ENCODE results near the gene COQ5.

The COQ5 gene

DNA sequence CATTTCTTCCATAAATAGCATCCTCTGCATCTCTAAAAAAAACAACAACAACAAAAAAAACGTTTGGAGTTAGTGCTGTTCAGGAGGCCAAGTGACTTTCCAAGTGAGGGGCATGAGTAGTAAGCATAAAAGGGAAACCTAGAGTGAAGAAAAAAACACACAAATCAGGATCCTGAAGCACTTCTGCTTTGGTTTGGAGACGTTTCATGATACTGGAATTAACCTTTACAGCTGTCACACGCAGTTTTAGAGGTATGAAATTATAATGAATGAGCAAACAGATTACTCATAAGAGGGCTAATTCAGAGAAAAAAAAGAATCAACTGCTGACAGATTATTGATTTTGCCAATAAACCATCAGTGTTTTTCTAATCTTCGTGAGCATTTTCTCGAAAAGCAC is 63.2 kb downstream of the COQ5 start:
- Histone ChIP-seq H3K27ac (ENCODE audit: low read length) (no peak overlapping the region), H3K9me3 (ENCODE audit: insufficient read depth, low read depth, low read length) (no peaks in the 10 kb centered on the region), H3K4me1 (ENCODE audit: insufficient read depth, low read length) (peaks cover 4% of the 10 kb centered on the region; the same call in 1 of the 2 replicates), H3K27me3 (ENCODE audit: insufficient read depth, low read length) (no peaks in the 10 kb centered on the region), H3K4me3 (ENCODE audit: low read length) (no peak overlapping the region), H3K36me3 (ENCODE audit: insufficient read depth, low read depth, low read length) (peaks cover 68% of the 10 kb centered on the region), H3K9ac (ENCODE audit: low read depth, low read length) (no peak overlapping the region)

DNA sequence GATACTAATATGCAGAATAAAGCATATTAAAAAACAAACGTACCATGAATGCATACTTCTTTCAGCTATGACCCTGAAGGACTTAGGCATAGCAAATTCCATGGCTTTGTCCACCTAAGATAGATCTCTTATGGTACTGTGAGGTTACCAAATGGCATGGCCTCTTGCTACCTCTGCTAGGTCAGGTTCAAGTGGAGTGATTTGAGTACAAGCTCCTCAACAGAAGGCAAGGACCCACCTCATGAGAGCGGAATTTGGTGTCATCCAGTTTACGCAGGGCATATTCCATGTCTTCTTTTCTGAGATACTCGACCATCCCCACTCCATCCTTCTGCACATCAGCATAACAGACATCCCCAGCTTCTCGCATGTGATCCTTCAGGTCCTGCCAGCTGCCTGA is 65.2 kb downstream of the COQ5 start:
- Histone ChIP-seq H3K27me3 (ENCODE audit: insufficient read depth, low read length) (no peaks in the 10 kb centered on the region), H3K27ac (ENCODE audit: low read length) (no peak overlapping the region), H3K9ac (ENCODE audit: low read depth, low read length) (no peak overlapping the region), H3K36me3 (ENCODE audit: insufficient read depth, low read depth, low read length) (peaks cover 87% of the 10 kb centered on the region), H3K9me3 (ENCODE audit: insufficient read depth, low read depth, low read length) (no peaks in the 10 kb centered on the region), H3K4me1 (ENCODE audit: insufficient read depth, low read length) (peaks cover 4% of the 10 kb centered on the region; the same call in 1 of the 2 replicates), H3K4me3 (ENCODE audit: low read length) (no peak overlapping the region)

DNA sequence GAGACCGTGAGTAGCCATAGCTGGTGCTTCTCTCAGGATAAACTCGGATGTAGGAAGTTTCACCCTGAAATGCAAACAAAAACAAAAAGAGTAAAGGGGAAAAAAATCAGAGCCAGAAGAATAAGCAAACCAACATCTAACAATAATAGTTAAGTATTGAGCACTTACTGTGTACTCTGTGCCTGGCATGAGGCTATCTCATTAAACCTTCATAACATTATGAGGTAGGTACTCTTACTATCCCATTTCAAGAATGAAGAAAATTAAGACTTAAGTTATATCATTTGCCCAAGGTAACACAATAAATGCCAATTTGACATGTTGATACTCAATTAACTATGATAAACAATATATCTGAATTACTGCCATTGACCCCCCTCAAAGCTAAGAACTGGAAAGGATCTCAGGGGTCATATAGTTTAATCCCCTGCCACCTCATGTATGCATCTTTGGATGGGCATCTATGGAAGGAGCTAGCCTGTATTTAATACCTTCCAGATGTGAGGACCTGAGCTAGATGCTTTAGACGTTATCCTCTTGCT is 66.8 kb downstream of the COQ5 start:
- Histone ChIP-seq H3K36me3 (ENCODE audit: insufficient read depth, low read depth, low read length) (peaks cover 93% of the 10 kb centered on the region), H3K9me3 (ENCODE audit: insufficient read depth, low read depth, low read length) (no peaks in the 10 kb centered on the region)

DNA sequence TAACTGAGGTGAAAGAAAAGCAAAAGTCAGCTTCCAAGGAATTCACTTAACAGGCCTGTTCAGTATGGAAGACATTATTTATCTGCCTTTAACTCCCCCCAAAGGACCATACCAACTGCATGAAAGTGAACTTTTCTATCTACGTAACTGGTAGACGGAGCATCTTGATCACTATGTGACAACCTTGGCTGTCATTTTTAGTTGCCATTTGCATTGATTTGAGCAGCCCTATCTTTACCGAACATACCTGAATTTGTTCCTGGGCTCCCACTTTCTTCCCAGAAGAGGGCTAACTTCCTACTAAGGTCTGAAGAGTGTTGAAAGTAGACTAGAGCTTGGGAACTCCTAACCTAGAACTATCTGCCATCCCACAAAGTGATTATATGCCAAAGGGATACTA is 68.8 kb downstream of the COQ5 start:
- no peaks in the 10 kb centered on the region for H3K27me3 ChIP-seq (ENCODE audit: insufficient read depth, low read length)
- no peak overlapping the region for H3K4me3 ChIP-seq (ENCODE audit: low read length)
- H3K9ac ChIP-seq (ENCODE audit: low read depth, low read length): no peak overlapping the region
- H3K27ac ChIP-seq (ENCODE audit: low read length): no peak overlapping the region
- no peaks in the 10 kb centered on the region for H3K9me3 ChIP-seq (ENCODE audit: insufficient read depth, low read depth, low read length)
- H3K4me1 ChIP-seq (ENCODE audit: insufficient read depth, low read length): no peaks in the 10 kb centered on the region
- H3K36me3 ChIP-seq (ENCODE audit: insufficient read depth, low read depth, low read length): peaks cover 92% of the 10 kb centered on the region

More for the DNA sequence above, 66.8 kb downstream of the COQ5 start:
- Histone ChIP-seq H3K4me1 (ENCODE audit: insufficient read depth, low read length) (no peaks in the 10 kb centered on the region), H3K4me3 (ENCODE audit: low read length) (no peak overlapping the region), H3K27me3 (ENCODE audit: insufficient read depth, low read length) (no peaks in the 10 kb centered on the region), H3K27ac (ENCODE audit: low read length) (no peak overlapping the region), H3K9ac (ENCODE audit: low read depth, low read length) (no peak overlapping the region)

DNA sequence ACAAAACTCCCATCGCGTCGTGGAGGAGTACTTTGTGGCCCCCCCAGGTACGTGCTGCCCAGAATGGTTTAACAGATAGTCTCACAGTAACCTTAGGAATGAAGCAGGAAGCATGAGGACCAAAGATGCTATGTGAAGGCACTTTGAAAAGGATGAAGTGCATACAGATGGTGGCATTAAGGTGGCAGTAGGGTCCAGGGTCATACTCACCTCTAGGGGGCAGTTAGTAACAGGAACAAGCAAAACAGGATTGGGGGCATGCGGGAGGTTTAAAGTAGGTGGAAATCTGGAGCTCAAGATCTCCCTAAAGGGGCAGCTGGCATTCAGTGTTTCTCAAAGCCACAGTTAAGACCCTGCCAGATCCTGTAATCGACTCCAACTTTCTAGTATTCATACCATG is 71.8 kb downstream of the COQ5 start:
- H3K27ac ChIP-seq (ENCODE audit: low read length): no peak overlapping the region
- H3K4me3 ChIP-seq (ENCODE audit: low read length): no peak overlapping the region
- peaks cover 87% of the 10 kb centered on the region for H3K36me3 ChIP-seq (ENCODE audit: insufficient read depth, low read depth, low read length)
- no peaks in the 10 kb centered on the region for H3K27me3 ChIP-seq (ENCODE audit: insufficient read depth, low read length)
- H3K9ac ChIP-seq (ENCODE audit: low read depth, low read length): no peak overlapping the region
- H3K4me1 ChIP-seq (ENCODE audit: insufficient read depth, low read length): no peaks in the 10 kb centered on the region
- no peaks in the 10 kb centered on the region for H3K9me3 ChIP-seq (ENCODE audit: insufficient read depth, low read depth, low read length)

DNA sequence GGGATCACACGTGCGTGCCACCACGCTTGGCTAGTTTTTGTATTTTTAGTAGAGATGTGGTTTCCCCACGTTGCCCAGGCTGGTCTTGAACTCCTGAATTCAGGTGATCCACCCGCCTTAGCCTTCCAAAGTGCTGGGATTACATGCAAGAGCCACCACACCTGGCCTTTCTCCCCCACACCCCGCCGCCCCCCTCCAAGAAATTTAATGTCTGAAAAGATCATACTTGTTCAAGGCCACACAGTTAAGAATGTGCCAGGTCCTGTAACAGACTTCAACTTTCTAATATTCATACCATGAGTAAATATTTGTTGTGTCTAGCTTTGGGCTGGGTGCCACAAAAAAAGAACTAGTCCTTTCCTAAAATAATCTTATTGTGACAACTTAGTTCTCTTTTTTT is 73.7 kb downstream of the COQ5 start:
- Histone ChIP-seq H3K27me3 (ENCODE audit: insufficient read depth, low read length) (no peaks in the 10 kb centered on the region), H3K4me3 (ENCODE audit: low read length) (no peak overlapping the region), H3K9me3 (ENCODE audit: insufficient read depth, low read depth, low read length) (no peaks in the 10 kb centered on the region), H3K9ac (ENCODE audit: low read depth, low read length) (no peak overlapping the region), H3K27ac (ENCODE audit: low read length) (no peak overlapping the region), H3K36me3 (ENCODE audit: insufficient read depth, low read depth, low read length) (peaks cover 74% of the 10 kb centered on the region), H3K4me1 (ENCODE audit: insufficient read depth, low read length) (no peaks in the 10 kb centered on the region)

DNA sequence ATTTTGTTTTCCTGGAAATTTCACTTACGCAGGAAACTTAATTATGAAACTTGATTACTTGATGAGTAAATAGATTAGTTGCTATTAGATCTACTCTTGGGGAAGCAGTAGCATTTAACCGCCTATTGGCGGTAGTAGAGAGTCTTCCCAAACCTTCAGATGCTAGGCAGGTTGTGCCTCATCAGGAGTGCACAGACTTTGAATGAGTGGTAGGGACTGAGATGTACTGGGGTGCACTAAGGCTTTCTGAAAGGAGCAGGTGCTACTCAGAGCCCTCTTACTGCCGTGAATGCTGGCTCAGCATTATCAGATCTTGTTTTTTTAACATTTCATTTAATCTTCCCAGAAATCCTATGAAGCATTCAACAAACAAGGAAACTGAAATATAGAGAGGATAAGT is 75.0 kb downstream of the COQ5 start:
- no peaks in the 10 kb centered on the region for H3K9me3 ChIP-seq (ENCODE audit: insufficient read depth, low read depth, low read length)
- no peak overlapping the region for H3K27ac ChIP-seq (ENCODE audit: low read length)
- peaks cover 76% of the 10 kb centered on the region for H3K36me3 ChIP-seq (ENCODE audit: insufficient read depth, low read depth, low read length)
- H3K4me3 ChIP-seq (ENCODE audit: low read length): no peak overlapping the region
- H3K27me3 ChIP-seq (ENCODE audit: insufficient read depth, low read length): no peaks in the 10 kb centered on the region
- no peak overlapping the region for H3K9ac ChIP-seq (ENCODE audit: low read depth, low read length)
- H3K4me1 ChIP-seq (ENCODE audit: insufficient read depth, low read length): no peaks in the 10 kb centered on the region
